Duodenal mucosa (tissue), 2 donors: Measurements from ENCODE around the gene ZNF892.
A peak's percentile ranks its signal among the peaks of the same experiment; 100 is the strongest.

Experiments
- H3K27ac ChIP-seq: one replicate; pipeline ENCODE4 v1.7.0; 2013; ENCODE audit warnings: low read depth, low read length
- H3K27me3 ChIP-seq, 2 donors: one replicate each; pipeline ENCODE4 v1.7.0; 2013; ENCODE audit warnings: low read length in 2 of 2, control low read depth in 1 of 2; ENCODE audit not compliant: insufficient read depth in 2 of 2, control insufficient read depth in 1 of 2
- H3K36me3 ChIP-seq, 2 donors: one replicate each; pipeline ENCODE4 v1.7.0; 2013; ENCODE audit warnings: low read length in 2 of 2, control low read depth in 1 of 2; ENCODE audit not compliant: insufficient read depth in 2 of 2, control insufficient read depth in 1 of 2
- H3K4me1 ChIP-seq, 2 donors: one replicate each; pipeline ENCODE4 v1.7.0; 2013; ENCODE audit warnings: low read length in 2 of 2, control low read depth in 1 of 2; ENCODE audit not compliant: insufficient read depth in 2 of 2, control insufficient read depth in 1 of 2
- H3K4me3 ChIP-seq, 2 donors: one replicate each; pipeline ENCODE4 v1.7.0; 2013; ENCODE audit warnings: low read length in 2 of 2, low read depth in 1 of 2
- H3K9ac ChIP-seq, 2 donors: one replicate each; pipeline ENCODE4 v1.7.0; 2013; ENCODE audit warnings: low read length in 2 of 2, low read depth in 1 of 2
- H3K9me3 ChIP-seq, 2 donors: one replicate each; pipeline ENCODE4 v1.7.0; 2013; ENCODE audit warnings: low read length in 2 of 2, control low read depth in 1 of 2; ENCODE audit not compliant: control insufficient read depth in 1 of 2

ZNF892 gene

DNA sequence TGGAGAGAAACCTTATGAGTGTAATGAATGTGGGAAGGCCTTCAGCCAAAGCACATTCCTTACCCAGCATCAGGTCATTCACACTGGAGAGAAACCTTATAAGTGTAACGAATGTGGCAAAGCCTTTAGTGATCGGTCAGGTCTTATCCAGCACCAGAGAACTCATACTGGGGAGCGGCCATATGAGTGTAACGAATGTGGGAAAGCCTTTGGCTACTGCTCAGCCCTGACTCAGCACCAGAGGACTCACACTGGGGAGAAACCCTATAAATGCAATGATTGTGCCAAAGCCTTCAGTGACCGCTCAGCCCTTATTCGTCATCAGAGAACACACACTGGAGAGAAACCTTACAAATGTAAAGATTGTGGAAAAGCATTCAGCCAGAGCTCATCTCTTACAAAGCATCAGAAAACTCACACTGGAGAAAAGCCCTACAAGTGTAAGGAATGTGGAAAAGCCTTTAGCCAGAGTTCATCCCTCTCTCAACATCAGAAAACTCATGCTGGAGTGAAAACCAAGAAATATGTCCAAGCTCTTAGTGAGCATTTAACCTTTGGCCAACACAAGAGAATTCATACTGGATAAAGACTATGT is 7.8 kb downstream of the ZNF892 start:
- H3K9me3 ChIP-seq: peaks cover 66 to 90% of the 10 kb centered on the region in 2 donors
- H3K27ac ChIP-seq: no peak overlapping the region
- H3K9ac ChIP-seq: no peak overlapping the region
- no peaks in the 10 kb centered on the region for H3K4me1 ChIP-seq
- peaks cover 42 to 48% of the 10 kb centered on the region in 2 donors for H3K36me3 ChIP-seq
- no peaks in the 10 kb centered on the region for H3K27me3 ChIP-seq
- H3K4me3 ChIP-seq: peak overlapping the region in 1 of 2 donors; percentile 4

DNA sequence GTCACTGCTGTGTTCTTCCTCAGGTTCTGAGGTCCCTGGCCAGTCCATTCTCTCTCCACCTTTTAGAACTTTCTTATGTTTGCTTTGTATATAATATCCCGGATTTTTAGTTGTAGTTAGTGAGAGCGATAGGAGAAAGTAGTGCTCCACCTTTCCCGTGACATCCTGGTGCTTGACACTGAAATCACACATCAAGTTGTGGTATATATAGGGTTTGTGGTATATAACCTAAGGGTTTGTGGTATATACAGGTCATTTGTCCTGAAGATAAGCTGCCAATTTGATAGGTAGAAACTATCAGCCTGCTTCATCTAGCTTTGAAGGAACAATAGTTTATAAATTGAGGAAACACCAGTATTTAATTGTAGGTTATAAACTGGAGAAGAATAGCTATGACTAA is 13.1 kb downstream of the ZNF892 start:
- Histone ChIP-seq H3K27me3 (no peaks in the 10 kb centered on the region), H3K27ac (no peak overlapping the region), H3K36me3 (peaks cover 3% of the 10 kb centered on the region in 2 donors), H3K4me3 (no peak overlapping the region), H3K4me1 (no peaks in the 10 kb centered on the region), H3K9ac (no peak overlapping the region), H3K9me3 (peaks cover 63 to 80% of the 10 kb centered on the region in 2 donors)

DNA sequence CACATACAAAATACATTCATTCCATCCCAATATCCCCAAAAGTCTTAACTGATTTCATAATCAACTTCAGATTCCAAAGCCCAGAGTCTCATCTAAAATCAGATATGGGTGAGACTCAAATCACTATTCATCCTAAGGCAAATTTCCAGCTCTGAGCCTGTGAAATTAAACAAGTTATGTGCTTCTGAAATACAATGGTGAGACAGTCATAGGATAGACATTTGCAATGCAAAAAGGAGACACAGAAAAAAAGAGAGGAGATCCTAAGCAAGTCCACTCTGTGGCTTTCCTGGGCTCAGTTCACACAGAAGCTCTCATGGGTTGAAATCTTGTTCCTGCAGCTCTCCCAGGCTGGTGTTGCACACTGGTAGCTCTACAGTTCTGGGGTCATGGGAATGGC is 18.3 kb downstream of the ZNF892 start:
- Histone ChIP-seq H3K4me3 (no peak overlapping the region), H3K27ac (no peak overlapping the region), H3K9ac (no peak overlapping the region), H3K9me3 (peaks cover 32 to 36% of the 10 kb centered on the region in 2 donors), H3K4me1 (no peaks in the 10 kb centered on the region), H3K27me3 (no peaks in the 10 kb centered on the region), H3K36me3 (no peaks in the 10 kb centered on the region)

DNA sequence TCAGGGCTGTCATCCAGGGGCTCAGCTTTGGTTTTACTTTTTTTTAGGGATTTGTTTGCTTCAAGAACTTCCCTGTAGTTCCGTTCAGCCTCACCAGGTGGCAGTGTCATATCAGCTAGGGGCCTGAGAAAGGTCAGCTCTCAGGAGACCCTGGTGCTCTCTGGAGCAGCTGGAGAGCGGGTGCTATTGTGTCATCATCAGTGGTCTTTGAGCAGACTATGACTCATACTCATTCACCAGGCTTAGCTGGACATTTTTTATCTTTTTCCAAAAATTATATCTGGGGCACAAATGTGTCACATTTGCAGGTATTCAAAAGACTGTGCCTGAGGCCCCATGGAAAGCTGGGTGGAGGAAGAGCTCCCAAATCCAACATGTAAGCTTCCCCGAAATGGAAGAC is 24.4 kb downstream of the ZNF892 start:
- Histone ChIP-seq H3K36me3 (no peaks in the 10 kb centered on the region), H3K9ac (no peak overlapping the region), H3K27ac (no peak overlapping the region), H3K27me3 (no peaks in the 10 kb centered on the region), H3K4me3 (no peak overlapping the region), H3K9me3 (peaks cover 0 to 7% of the 10 kb centered on the region in 2 donors), H3K4me1 (no peaks in the 10 kb centered on the region)

DNA sequence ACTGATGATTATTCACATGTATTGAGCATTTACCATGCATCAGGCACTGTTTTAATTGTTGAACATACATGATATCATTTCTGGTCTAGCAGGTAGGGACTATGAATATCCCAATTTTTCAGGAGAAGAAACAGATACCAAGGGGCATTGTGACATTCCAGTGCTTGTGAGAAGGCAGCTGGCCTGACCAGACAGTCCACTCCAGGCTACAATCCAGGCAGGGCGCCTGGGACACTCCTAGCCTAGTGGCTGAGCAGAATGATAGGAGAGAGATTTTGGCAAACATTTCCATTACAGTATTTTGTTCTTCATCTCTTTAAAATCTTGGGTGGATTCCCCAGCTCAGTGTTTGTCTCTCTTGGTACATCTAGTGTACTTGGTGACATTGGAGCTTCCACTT is 24.9 kb downstream of the ZNF892 start:
- Histone ChIP-seq H3K36me3 (no peaks in the 10 kb centered on the region), H3K4me3 (no peak overlapping the region), H3K27me3 (no peaks in the 10 kb centered on the region), H3K9me3 (peaks cover 0 to 7% of the 10 kb centered on the region in 2 donors), H3K4me1 (no peaks in the 10 kb centered on the region), H3K9ac (no peak overlapping the region), H3K27ac (no peak overlapping the region)

DNA sequence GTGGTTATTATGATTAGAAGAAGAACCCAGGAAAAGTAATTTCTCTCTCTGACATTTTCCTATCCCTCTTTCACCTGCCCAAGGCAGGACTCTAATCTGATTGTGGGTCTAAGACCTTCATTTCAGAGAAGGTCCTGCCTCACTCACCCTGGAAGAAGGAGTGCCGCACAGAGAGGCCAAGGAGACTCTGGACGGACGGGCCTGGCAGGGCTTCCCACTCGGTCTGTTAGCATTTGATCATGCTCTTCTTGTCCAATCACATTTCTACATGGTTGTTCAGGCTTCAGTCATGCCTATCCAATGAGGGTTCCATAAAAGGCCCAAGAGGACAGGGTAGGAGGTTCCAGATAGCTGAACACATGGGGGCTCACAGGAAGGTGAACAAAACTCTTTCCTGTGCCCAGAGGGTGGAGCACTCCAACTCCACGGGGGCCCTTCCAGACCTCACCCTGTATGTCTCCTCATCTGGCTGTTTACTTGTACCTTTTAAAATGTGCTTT is 27.0 kb downstream of the ZNF892 start:
- H3K27me3 ChIP-seq: no peaks in the 10 kb centered on the region
- H3K9ac ChIP-seq: no peak overlapping the region
- no peaks in the 10 kb centered on the region for H3K36me3 ChIP-seq
- no peak overlapping the region for H3K27ac ChIP-seq
- H3K9me3 ChIP-seq: peaks cover 0 to 7% of the 10 kb centered on the region in 2 donors
- H3K4me1 ChIP-seq: no peaks in the 10 kb centered on the region
- no peak overlapping the region for H3K4me3 ChIP-seq

DNA sequence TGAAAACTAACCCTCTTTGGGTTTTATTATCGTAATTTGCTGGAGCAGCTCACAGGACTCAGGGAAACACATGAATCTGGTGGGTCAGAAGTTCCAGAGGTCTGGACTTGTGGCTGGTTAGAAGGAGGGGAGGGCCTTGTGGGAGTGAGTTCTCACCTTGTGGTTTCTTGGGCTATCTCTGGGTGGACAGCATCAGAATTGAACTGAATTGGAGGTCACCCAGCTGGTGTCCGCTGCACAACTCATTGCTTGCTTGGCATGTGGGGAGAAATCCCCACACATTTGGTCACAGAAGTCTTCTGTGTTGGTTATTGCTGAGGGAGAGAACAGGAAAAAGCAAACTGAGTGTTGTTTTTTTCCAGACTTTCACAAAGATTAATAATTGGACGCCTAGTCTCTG is 27.5 kb downstream of the ZNF892 start:
- H3K9ac ChIP-seq: no peak overlapping the region
- no peak overlapping the region for H3K4me3 ChIP-seq
- peaks cover 0 to 7% of the 10 kb centered on the region in 2 donors for H3K9me3 ChIP-seq
- H3K27ac ChIP-seq: no peak overlapping the region
- no peaks in the 10 kb centered on the region for H3K4me1 ChIP-seq
- no peaks in the 10 kb centered on the region for H3K36me3 ChIP-seq
- H3K27me3 ChIP-seq: no peaks in the 10 kb centered on the region

DNA sequence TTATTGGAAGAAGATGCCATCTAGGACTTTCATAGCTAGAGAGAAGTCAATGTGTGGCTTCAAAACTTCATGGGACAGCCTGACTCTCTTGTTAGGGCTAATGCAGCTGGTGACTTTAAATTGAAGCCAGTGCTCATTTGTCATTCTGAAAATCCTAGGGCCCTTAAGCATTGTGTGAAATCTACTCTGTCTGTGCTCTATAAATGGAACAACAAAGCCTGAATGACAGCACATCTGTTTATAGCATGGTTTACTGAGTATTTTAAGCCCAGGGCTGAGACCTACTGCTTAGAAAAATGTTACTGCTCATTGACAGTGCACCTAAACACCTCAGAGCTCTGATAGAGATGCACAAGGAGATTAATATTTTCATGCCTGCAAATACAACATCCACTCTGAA is 30.8 kb downstream of the ZNF892 start:
- H3K36me3 ChIP-seq: no peaks in the 10 kb centered on the region
- no peak overlapping the region for H3K4me3 ChIP-seq
- H3K4me1 ChIP-seq: no peaks in the 10 kb centered on the region
- peaks cover 14 to 19% of the 10 kb centered on the region in 2 donors for H3K9me3 ChIP-seq
- no peaks in the 10 kb centered on the region for H3K27me3 ChIP-seq
- no peak overlapping the region for H3K27ac ChIP-seq
- no peak overlapping the region for H3K9ac ChIP-seq

DNA sequence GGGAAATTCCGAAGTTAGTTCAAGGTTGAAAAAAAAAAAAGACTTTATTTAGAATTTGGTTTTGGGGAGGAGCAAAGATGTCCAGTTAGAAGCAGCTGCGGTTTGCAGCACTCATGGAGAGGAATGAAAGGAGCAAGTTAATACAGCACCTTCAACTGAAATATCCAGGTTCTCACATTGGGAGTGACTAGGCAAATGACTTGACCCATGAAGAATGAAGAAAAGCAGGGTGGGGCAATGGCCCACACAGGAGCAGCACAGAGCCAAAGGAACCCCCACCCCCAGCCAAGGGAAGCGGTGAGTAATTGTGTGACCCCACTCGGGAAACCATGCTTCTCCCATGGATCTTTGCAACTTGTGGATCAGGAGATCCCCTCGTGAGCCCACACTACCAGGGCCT is 32.8 kb downstream of the ZNF892 start:
- H3K4me1 ChIP-seq: no peaks in the 10 kb centered on the region
- H3K9me3 ChIP-seq: peaks cover 14 to 19% of the 10 kb centered on the region in 2 donors
- no peak overlapping the region for H3K27ac ChIP-seq
- no peak overlapping the region for H3K9ac ChIP-seq
- no peak overlapping the region for H3K4me3 ChIP-seq
- no peaks in the 10 kb centered on the region for H3K27me3 ChIP-seq
- H3K36me3 ChIP-seq: no peaks in the 10 kb centered on the region

DNA sequence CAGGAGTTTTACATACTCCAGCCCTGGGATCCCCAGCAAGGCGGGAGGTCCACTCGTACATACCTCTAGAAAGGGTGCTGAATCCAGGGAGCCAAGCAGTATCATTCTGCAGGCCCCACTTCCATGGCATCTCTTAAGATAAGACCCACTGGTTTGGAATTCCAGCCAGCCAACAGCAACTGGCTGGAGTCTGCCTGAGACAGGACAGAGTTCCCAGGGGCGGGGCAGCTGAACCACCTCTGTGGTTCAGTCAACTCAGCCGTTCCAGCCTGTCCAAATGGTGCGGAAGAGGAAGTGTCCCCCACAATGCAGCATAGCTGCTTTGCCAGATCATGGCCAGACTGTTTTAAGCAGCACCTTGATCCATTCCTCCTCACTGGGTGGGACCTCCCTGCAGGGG is 33.2 kb downstream of the ZNF892 start:
- no peaks in the 10 kb centered on the region for H3K4me1 ChIP-seq
- H3K27me3 ChIP-seq: no peaks in the 10 kb centered on the region
- H3K27ac ChIP-seq: no peak overlapping the region
- H3K9ac ChIP-seq: no peak overlapping the region
- H3K9me3 ChIP-seq: peaks cover 14 to 19% of the 10 kb centered on the region in 2 donors
- H3K36me3 ChIP-seq: no peaks in the 10 kb centered on the region
- no peak overlapping the region for H3K4me3 ChIP-seq
